Testis (tissue), 3 donors: ENCODE results near the gene KRTAP5-6. TPM values are rescaled to one million over a fixed set of nuclear protein-coding genes. Genes with fewer than 3 reads are reported as not detected.

Experiments
- DNase-seq: peaks from one replicate; pipeline ENCODE4 v3.0.0-alpha.2; 2019
- H3K27ac ChIP-seq, 2 donors: fragments of 200-600 bp; sonication (generic); one replicate each; pipeline ENCODE4 v1.5.1; 2019
- H3K27me3 ChIP-seq: fragments of 200-600 bp; sonication (generic); one replicate; pipeline ENCODE4 v1.5.1; 2019
- H3K36me3 ChIP-seq: fragments of 200-600 bp; sonication (generic); one replicate; pipeline ENCODE4 v1.5.1; 2017; ENCODE audit warnings: low read depth; ENCODE audit errors: missing control alignments
- H3K4me1 ChIP-seq: fragments of 200-600 bp; sonication (generic); one replicate; pipeline ENCODE4 v1.5.1; 2019
- H3K4me3 ChIP-seq, 2 donors: fragments of 200-600 bp; sonication (generic); one replicate each; pipeline ENCODE4 v1.5.1; 2017 to 2019
- H3K9me3 ChIP-seq: fragments of 200-600 bp; sonication (generic); one replicate; pipeline ENCODE4 v1.5.1; 2017
- CTCF ChIP-seq, 3 experiments: fragments of 450-650 bp in 2 of 3; fragments of 200-600 bp in 1 of 3; sonication (generic) in 1 of 3; IDR thresholded peaks; one replicate each; pipeline ENCODE4 v1.5.1; 2016 to 2019; ENCODE audit warnings: antibody characterized with exemption in 3 of 3, mild to moderate bottlenecking in 2 of 3, moderate library complexity in 1 of 3
- POLR2A ChIP-seq: fragments of 450-650 bp; IDR thresholded peaks from one replicate; pipeline ENCODE4 v1.6.1; 2017; ENCODE audit warnings: antibody characterized with exemption, mild to moderate bottlenecking, moderate library complexity
- WGBS, 2 donors: methylation state at CpG; one replicate each; pipeline ENCODE4 v1.1.5; 2018; 5-methylcytosine and 5-hydroxymethylcytosine counted together
- intact Hi-C: fragments of 100-400 bp; cut with DNase I; formaldehyde crosslinking; loops from one replicate; pipeline ENCODE4 v1.15.1; 2023; ENCODE audit warnings: low total_unique reads
- polyA plus RNA-seq: library from polyadenylated mRNA; stranded (reverse); fragments of 350-450 nt; fragmentation: Illumina TruSeq; extraction: RNeasy Lipid Tissue Mini Kit (QIAGEN cat#74804); gene quantifications from one replicate; pipeline ENCODE4 v1.2.3, GENCODE V29; 2014; ENCODE audit warnings: low read depth, low replicate concordance; ENCODE audit not compliant: insufficient read depth
- total RNA-seq, 2 donors: library from RNA; depleted of rRNA; stranded (reverse); fragments of >200 nt; gene quantifications; one replicate each; pipeline ENCODE4 v1.2.3, GENCODE V29; 2016

KRTAP5-6 gene
- total and polyA plus RNA-seq, 3 donors from 2014 or later = not detected

- intact Hi-C loops = no loop called here
- no peak for DNase-seq
- TF ChIP-seq CTCF (IDR thresholded peaks at IDR 0.05) (no peak), POLR2A (no peak)
- peaks cover 7% of the 10 kb centered on the region for H3K4me1 ChIP-seq
- no peak overlapping the region for H3K4me3 ChIP-seq
- no peaks in the 10 kb centered on the region for H3K27me3 ChIP-seq
- H3K27ac ChIP-seq = no peak overlapping the region
- H3K36me3 ChIP-seq = no peaks in the 10 kb centered on the region
- WGBS, 2 donors = 90% methylated on average over 4 of the region's 8 CpGs; no CpG with 5 or more reads in 1 of the 2 donors
- no peaks in the 10 kb centered on the region for H3K9me3 ChIP-seq
Measured at GRCh38 chr11:1665313-1665712, 31.7 kb upstream of the KRTAP5-6 start.

- H3K9me3 ChIP-seq = no peaks in the 10 kb centered on the region
Measured at GRCh38 chr11:1667121-1667850, 29.7 kb upstream of the KRTAP5-6 start.

GRCh38 chr11:1667906-1668305 is 29.1 kb upstream of the KRTAP5-6 start:
- H3K4me1 ChIP-seq = peaks cover 7% of the 10 kb centered on the region
- no peak overlapping the region for H3K27ac ChIP-seq
- 55 to 58% methylated on average over 15 to 16 of the region's 16 CpGs for WGBS, 2 donors
- DNase-seq = peak; percentile 48
- H3K4me3 ChIP-seq = no peak overlapping the region
- no peaks in the 10 kb centered on the region for H3K27me3 ChIP-seq
- intact Hi-C loops = no loop called here
- TF ChIP-seq POLR2A (no peak), CTCF (IDR thresholded peaks at IDR 0.05) (no peak)
- H3K36me3 ChIP-seq = no peaks in the 10 kb centered on the region
- H3K9me3 ChIP-seq = no peaks in the 10 kb centered on the region

More at GRCh38 chr11:1667121-1667850, 29.7 kb upstream of the KRTAP5-6 start:
- WGBS, 2 donors = 85 to 97% methylated on average over 14 to 24 of the region's 24 CpGs
- intact Hi-C loops = no loop called here
- Histone ChIP-seq H3K27me3 (no peaks in the 10 kb centered on the region), H3K4me3 (no peak overlapping the region), H3K27ac (no peak overlapping the region), H3K36me3 (no peaks in the 10 kb centered on the region), H3K4me1 (peaks cover 7% of the 10 kb centered on the region)
- peak; percentile 10 for DNase-seq
- TF ChIP-seq POLR2A = no peak
- no peak for TF ChIP-seq CTCF (IDR thresholded peaks at IDR 0.05)

GRCh38 chr11:1668911-1669473 is 28.0 kb upstream of the KRTAP5-6 start:
- Histone ChIP-seq H3K27ac (no peak overlapping the region), H3K9me3 (no peaks in the 10 kb centered on the region), H3K4me1 (peaks cover 7% of the 10 kb centered on the region), H3K36me3 (no peaks in the 10 kb centered on the region), H3K27me3 (no peaks in the 10 kb centered on the region), H3K4me3 (no peak overlapping the region)
- no peak for TF ChIP-seq POLR2A
- TF ChIP-seq CTCF (IDR thresholded peaks at IDR 0.05) = no peak
- WGBS, 2 donors = 72 to 87% methylated on average over 13 of the region's 13 CpGs
- intact Hi-C loops = no loop called here
- peak; percentile 6 for DNase-seq
